Right lobe of liver (tissue), 4 donors: ENCODE measurements around the gene HELQ.

ENCODE experiments used
- CTCF ChIP-seq, 4 donors: fragments of 200-600 bp in 3 of 4; fragments of 450-650 bp in 1 of 4; IDR thresholded peaks; one replicate each; pipeline versions ENCODE4 v1.5.1 to v1.8.0; 2016 to 2022; ENCODE audit warnings: antibody characterized with exemption in 4 of 4, mild to moderate bottlenecking in 2 of 4
- POLR2A ChIP-seq: fragments of 450-650 bp; IDR thresholded peaks from one replicate; pipeline ENCODE4 v1.6.1; 2017; ENCODE audit warnings: antibody characterized with exemption, mild to moderate bottlenecking
- donor health status: DM: no; HTN: no; CAD: no.
- donor health status: DM: no; HTN: no; CAD: no.
- donor health status: DM: no; HTN: yes; CAD: no.

- TF ChIP-seq POLR2A (no peak), CTCF (IDR thresholded peaks at IDR 0.05) (no peak)
Observed at GRCh38 chr4:83369831-83370639, 85.6 kb downstream of the HELQ start.
